HEK293 (cell line): Measurements from ENCODE around the gene PLCB1.

Source experiments
- CTCF ChIP-seq: fragments of 450-650 bp; formaldehyde crosslinking; IDR thresholded peaks from 2 replicates; pipeline ENCODE4 v1.5.1; 2016; ENCODE audit warnings: missing biosample characterization, missing genetic modification characterization
- ZFP37 ChIP-seq: fragments of 450-650 bp; formaldehyde crosslinking; IDR thresholded peaks from 2 replicates; pipeline ENCODE4 v1.5.1; 2016; ENCODE audit warnings: missing biosample characterization, missing genetic modification characterization
- ZNF16 ChIP-seq: fragments of 450-650 bp; formaldehyde crosslinking; IDR thresholded peaks from 2 replicates; pipeline ENCODE4 v1.5.1; 2016; ENCODE audit warnings: low read depth, missing biosample characterization, missing genetic modification characterization
- ZNF48 ChIP-seq: fragments of 450-650 bp; formaldehyde crosslinking; IDR thresholded peaks from 2 replicates; pipeline ENCODE4 v1.5.1; 2016; ENCODE audit warnings: missing biosample characterization, missing genetic modification characterization
- ZNF501 ChIP-seq: fragments of 450-650 bp; formaldehyde crosslinking; IDR thresholded peaks from 2 replicates; pipeline ENCODE4 v1.5.1; 2016; ENCODE audit warnings: missing biosample characterization, missing genetic modification characterization
- ZSCAN5A ChIP-seq: fragments of 450-650 bp; formaldehyde crosslinking; IDR thresholded peaks from 2 replicates; pipeline ENCODE4 v1.5.1; 2016; ENCODE audit warnings: missing biosample characterization, missing genetic modification characterization

DNA sequence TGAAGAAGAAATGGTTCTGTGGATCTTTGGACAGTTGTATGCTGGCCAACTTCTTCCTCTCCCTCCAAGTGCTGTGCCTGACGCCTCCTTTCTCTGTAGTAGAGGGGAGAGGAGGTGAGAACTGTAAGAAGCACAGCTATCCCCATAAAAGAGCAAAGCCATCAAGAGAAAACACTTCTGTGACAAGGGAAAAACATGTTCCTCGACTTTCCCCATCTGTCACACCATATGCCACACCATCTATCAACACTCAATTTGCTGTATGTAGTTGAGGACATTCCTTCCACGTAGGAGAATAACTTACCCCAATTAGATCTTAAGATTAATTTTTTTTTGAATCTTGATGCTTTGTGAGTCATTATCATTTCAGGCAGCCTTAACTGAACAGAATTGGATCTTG is 780.7 kb downstream of the PLCB1 start:
- TF ChIP-seq ZNF501 (no peak), CTCF (no peak), ZNF48 (tag by site-specific recombination) (no peak), ZSCAN5A (no peak), ZNF16 (tag by site-specific recombination) (no peak), ZFP37 (tag by site-specific recombination) (no peak)
